HEK293 (cell line): Measurements from ENCODE around the gene EIPR1.

Experiments used
- CTCF ChIP-seq: fragments of 450-650 bp; formaldehyde crosslinking; IDR thresholded peaks from 2 replicates; pipeline ENCODE4 v1.5.1; 2016; ENCODE audit warnings: missing biosample characterization, missing genetic modification characterization
- HOXC10 ChIP-seq: sonication (generic); formaldehyde crosslinking; IDR thresholded peaks from 2 replicates; pipeline ENCODE4 v1.8.1; 2023; ENCODE audit warnings: mild to moderate bottlenecking, missing genetic modification reagents
- KLF10 ChIP-seq: fragments of 450-650 bp; IDR thresholded peaks from 2 replicates; pipeline ENCODE4 v1.5.1; 2018; ENCODE audit warnings: missing biosample characterization, mild to moderate bottlenecking, missing genetic modification characterization
- KLF16 ChIP-seq: fragments of 450-650 bp; formaldehyde crosslinking; IDR thresholded peaks from 2 replicates; pipeline ENCODE4 v1.5.1; 2017; ENCODE audit warnings: missing biosample characterization, missing genetic modification characterization
- PRDM10 ChIP-seq: fragments of 450-650 bp; formaldehyde crosslinking; IDR thresholded peaks from 2 replicates; pipeline ENCODE4 v1.5.1; 2016; ENCODE audit warnings: missing biosample characterization, missing genetic modification characterization
- REST ChIP-seq: fragments of 450-650 bp; formaldehyde crosslinking; IDR thresholded peaks from 2 replicates; pipeline ENCODE4 v1.5.1; 2016; ENCODE audit warnings: missing biosample characterization, missing genetic modification characterization
- ZBTB7A ChIP-seq: fragments of 450-650 bp; formaldehyde crosslinking; IDR thresholded peaks from 2 replicates; pipeline ENCODE4 v1.5.1; 2016; ENCODE audit warnings: low read depth, missing biosample characterization, missing genetic modification characterization
- ZNF112 ChIP-seq: fragments of 450-650 bp; formaldehyde crosslinking; IDR thresholded peaks from 2 replicates; pipeline ENCODE4 v1.5.0; 2017; ENCODE audit warnings: missing biosample characterization, missing genetic modification characterization
- ZNF274 ChIP-seq, 2 experiments: fragments of 200-500 bp in 1 of 2; fragments of 450-650 bp in 1 of 2; sonication (Bioruptor generic) in 1 of 2; formaldehyde crosslinking in 1 of 2; IDR thresholded peaks; 2 replicates each; pipeline versions ENCODE4 v1.5.1 to v1.6.1; 2014 to 2016; ENCODE audit warnings: borderline replicate concordance in 1 of 2, inconsistent platforms in 1 of 2, low read length in 1 of 2, missing biosample characterization in 1 of 2, missing genetic modification characterization in 1 of 2
- ZNF473 ChIP-seq: fragments of 450-650 bp; formaldehyde crosslinking; IDR thresholded peaks from 2 replicates; pipeline ENCODE4 v1.5.1; 2017; ENCODE audit warnings: missing biosample characterization, missing genetic modification characterization
- ZNF501 ChIP-seq: fragments of 450-650 bp; formaldehyde crosslinking; IDR thresholded peaks from 2 replicates; pipeline ENCODE4 v1.5.1; 2016; ENCODE audit warnings: missing biosample characterization, missing genetic modification characterization
- ZNF521 ChIP-seq: fragments of 450-650 bp; formaldehyde crosslinking; IDR thresholded peaks from 2 replicates; pipeline ENCODE4 v1.5.1; 2017; ENCODE audit warnings: missing biosample characterization, mild to moderate bottlenecking, missing genetic modification characterization
- ZNF670 ChIP-seq: fragments of 450-650 bp; formaldehyde crosslinking; IDR thresholded peaks from 2 replicates; pipeline ENCODE4 v1.5.1; 2016; ENCODE audit warnings: missing biosample characterization, missing genetic modification characterization, low read depth

GRCh38 chr2:3345621-3346020, 32.0 kb downstream of the EIPR1 start:
- TF ChIP-seq ZNF274 (IDR thresholded peaks at IDR 0.05; ENCODE audit: low read length), result no peak
- TF ChIP-seq ZNF274 (tag by site-specific recombination; IDR thresholded peaks at IDR 0.05; ENCODE audit: borderline replicate concordance), result no peak
- TF ChIP-seq REST (tag by site-specific recombination), result no peak
- no peak for TF ChIP-seq CTCF (tag by site-specific recombination)
- TF ChIP-seq ZNF521 (tag by site-specific recombination), result no peak
- no peak for TF ChIP-seq PRDM10 (tag by site-specific recombination)
- no peak for TF ChIP-seq ZNF112 (tag by site-specific recombination)
- no peak for TF ChIP-seq ZNF670
- no peak for TF ChIP-seq ZBTB7A
- no peak for TF ChIP-seq HOXC10 (CRISPR knock-in tag)
- TF ChIP-seq KLF10 (tag by site-specific recombination), result no peak
- TF ChIP-seq KLF16 (tag by site-specific recombination), result no peak
- TF ChIP-seq ZNF501 (tag by site-specific recombination), result no peak
- TF ChIP-seq ZNF473, result no peak
